ENCODE data around the gene HES5.

The HES5 gene

DNA sequence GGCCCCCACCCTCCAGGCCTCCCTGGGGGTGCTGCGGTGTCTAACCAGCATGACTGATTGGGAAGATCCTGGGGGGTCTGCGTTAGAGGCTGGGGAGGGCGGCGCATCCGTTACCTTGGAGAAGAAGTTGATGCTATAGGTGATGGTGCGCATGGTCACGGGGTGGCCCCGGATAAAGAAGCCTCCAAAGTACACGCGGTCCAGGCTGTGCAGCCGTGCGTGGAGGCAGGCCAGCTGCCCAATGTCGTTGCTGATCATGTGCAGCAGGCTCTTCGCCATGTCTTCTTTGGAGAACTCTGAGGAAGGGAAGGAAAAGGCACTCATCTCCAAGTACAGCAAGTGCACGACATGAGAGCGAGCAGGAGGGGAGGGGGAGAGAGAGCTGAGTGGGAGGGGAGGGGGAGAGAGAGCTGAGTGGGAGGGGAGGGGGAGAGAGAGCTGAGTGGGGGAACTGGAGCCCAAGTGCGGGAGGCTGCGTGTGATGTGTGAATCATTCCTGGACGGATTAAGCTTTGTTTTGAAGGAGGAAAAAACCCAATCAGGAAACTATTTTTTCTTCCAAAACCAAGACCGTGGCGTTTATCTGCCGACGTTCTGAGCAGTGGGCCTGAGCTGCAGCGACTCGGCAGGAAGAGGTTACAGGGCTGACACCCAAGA lies 10.9 kb downstream of the HES5 start:
- no peaks in the 10 kb centered on the region for H3K9me2 ChIP-seq (replicated peaks; ENCODE audit: control insufficient read depth, low read length)
- H4K20me1 ChIP-seq (ENCODE audit: control insufficient read depth, insufficient read depth, low read depth, low read length): peaks cover 10% of the 10 kb centered on the region
- peaks cover 74% of the 10 kb centered on the region for H3K36me3 ChIP-seq (ENCODE audit: control insufficient read depth, low read length)
- no peaks in the 10 kb centered on the region for H3K27me3 ChIP-seq (ENCODE audit: control insufficient read depth, low read length)
- H3F3A ChIP-seq (ENCODE audit: control insufficient read depth, insufficient read depth): no peaks in the 10 kb centered on the region
- H3K4me3 ChIP-seq (ENCODE audit: low read length): no peak overlapping the region
- no peak overlapping the region for H3K4me2 ChIP-seq (ENCODE audit: low read length)
- no peak for TF ChIP-seq EZH2phosphoT487 (IDR thresholded peaks at IDR 0.05; ENCODE audit: borderline replicate concordance, low read length)
- TF ChIP-seq, protein P1, sequence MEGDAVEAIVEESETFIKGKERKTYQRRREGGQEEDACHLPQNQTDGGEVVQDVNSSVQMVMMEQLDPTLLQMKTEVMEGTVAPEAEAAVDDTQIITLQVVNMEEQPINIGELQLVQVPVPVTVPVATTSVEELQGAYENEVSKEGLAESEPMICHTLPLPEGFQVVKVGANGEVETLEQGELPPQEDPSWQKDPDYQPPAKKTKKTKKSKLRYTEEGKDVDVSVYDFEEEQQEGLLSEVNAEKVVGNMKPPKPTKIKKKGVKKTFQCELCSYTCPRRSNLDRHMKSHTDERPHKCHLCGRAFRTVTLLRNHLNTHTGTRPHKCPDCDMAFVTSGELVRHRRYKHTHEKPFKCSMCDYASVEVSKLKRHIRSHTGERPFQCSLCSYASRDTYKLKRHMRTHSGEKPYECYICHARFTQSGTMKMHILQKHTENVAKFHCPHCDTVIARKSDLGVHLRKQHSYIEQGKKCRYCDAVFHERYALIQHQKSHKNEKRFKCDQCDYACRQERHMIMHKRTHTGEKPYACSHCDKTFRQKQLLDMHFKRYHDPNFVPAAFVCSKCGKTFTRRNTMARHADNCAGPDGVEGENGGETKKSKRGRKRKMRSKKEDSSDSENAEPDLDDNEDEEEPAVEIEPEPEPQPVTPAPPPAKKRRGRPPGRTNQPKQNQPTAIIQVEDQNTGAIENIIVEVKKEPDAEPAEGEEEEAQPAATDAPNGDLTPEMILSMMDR (IDR thresholded peaks at IDR 0.05; ENCODE audit: low read depth, low read length, poor library complexity, severe bottlenecking): no peak
- H3K79me2 ChIP-seq (ENCODE audit: control insufficient read depth, low read length): peaks cover 29% of the 10 kb centered on the region
- no peaks in the 10 kb centered on the region for H3K9me3 ChIP-seq (ENCODE audit: control insufficient read depth, insufficient read depth, low read length)
- no peak overlapping the region for H3K27ac ChIP-seq (ENCODE audit: low read depth, low read length)
- H3K4me1 ChIP-seq (ENCODE audit: control insufficient read depth, low read length): peaks cover 5% of the 10 kb centered on the region

DNA sequence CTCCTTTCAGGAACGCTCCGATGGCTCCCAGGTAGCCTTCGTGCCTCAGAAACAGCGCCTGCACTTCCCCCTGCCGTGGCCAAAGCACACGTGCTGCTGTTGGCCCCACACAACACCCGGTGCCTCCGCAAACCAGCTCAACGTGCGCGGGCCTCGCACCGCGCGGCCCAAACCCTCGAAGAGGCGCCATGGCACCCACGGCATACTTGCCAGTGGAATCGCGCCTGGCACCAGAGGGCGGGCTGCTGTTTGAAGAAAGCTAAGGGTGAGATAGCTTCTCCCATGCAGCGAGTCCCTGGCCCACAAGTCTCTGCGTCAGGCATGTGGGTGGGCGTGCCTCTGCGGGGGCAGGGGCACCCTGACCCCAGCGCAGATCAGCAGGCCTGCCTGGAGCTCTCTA lies 11.5 kb downstream of the HES5 start:
- Histone ChIP-seq H3K4me1 (ENCODE audit: control insufficient read depth, low read length) (no peaks in the 10 kb centered on the region), H3K27ac (ENCODE audit: low read depth, low read length) (no peak overlapping the region), H3K27me3 (ENCODE audit: control insufficient read depth, low read length) (no peaks in the 10 kb centered on the region), H3K36me3 (ENCODE audit: control insufficient read depth, low read length) (peaks cover 80% of the 10 kb centered on the region), H3K9me3 (ENCODE audit: control insufficient read depth, insufficient read depth, low read length) (no peaks in the 10 kb centered on the region), H3K4me3 (ENCODE audit: low read length) (no peak overlapping the region), H3K4me2 (ENCODE audit: low read length) (no peak overlapping the region), H3F3A (ENCODE audit: control insufficient read depth, insufficient read depth) (no peaks in the 10 kb centered on the region), H3K79me2 (ENCODE audit: control insufficient read depth, low read length) (peaks cover 23% of the 10 kb centered on the region), H3K9me2 (replicated peaks; ENCODE audit: control insufficient read depth, low read length) (no peaks in the 10 kb centered on the region), H4K20me1 (ENCODE audit: control insufficient read depth, insufficient read depth, low read depth, low read length) (peaks cover 5% of the 10 kb centered on the region; the same call in 1 of the 2 replicates)
- no peak for TF ChIP-seq EZH2phosphoT487 (IDR thresholded peaks at IDR 0.05; ENCODE audit: borderline replicate concordance, low read length)

DNA sequence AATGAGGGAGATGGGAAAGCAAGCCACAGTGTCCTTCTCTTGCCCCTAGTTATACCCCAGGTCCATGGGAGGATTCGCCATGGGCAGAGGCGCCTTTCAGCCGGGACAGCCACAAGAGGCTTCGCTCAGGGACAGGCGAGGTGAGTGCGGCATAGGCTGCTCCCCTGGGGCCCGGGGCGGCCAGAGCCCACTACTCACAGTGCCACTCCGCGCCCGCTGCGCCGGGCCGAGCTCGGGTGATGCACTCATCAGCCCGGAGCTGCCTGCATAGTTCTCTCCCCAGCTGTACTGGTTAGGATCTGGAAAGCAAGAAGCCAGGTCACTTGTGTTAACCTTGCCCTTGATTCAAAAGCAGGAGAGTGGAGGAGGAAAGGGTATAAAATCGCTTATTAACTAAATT lies 12.1 kb downstream of the HES5 start:
- H3K4me2 ChIP-seq (ENCODE audit: low read length): no peak overlapping the region
- no peaks in the 10 kb centered on the region for H3K9me2 ChIP-seq (replicated peaks; ENCODE audit: control insufficient read depth, low read length)
- H3K9me3 ChIP-seq (ENCODE audit: control insufficient read depth, insufficient read depth, low read length): no peaks in the 10 kb centered on the region
- H3K36me3 ChIP-seq (ENCODE audit: control insufficient read depth, low read length): peaks cover 81% of the 10 kb centered on the region
- no peak overlapping the region for H3K27ac ChIP-seq (ENCODE audit: low read depth, low read length)
- H3K4me1 ChIP-seq (ENCODE audit: control insufficient read depth, low read length): no peaks in the 10 kb centered on the region
- H3K4me3 ChIP-seq (ENCODE audit: low read length): no peak overlapping the region
- H3K79me2 ChIP-seq (ENCODE audit: control insufficient read depth, low read length): peaks cover 18% of the 10 kb centered on the region
- H4K20me1 ChIP-seq (ENCODE audit: control insufficient read depth, insufficient read depth, low read depth, low read length): 0 out of 2 replicates have a peak, but pooled peaks cover 4% of the 10 kb centered on the region
- no peaks in the 10 kb centered on the region for H3F3A ChIP-seq (ENCODE audit: control insufficient read depth, insufficient read depth)
- TF ChIP-seq EZH2phosphoT487 (IDR thresholded peaks at IDR 0.05; ENCODE audit: borderline replicate concordance, low read length): no peak
- TF ChIP-seq, protein P1 (IDR thresholded peaks at IDR 0.05; ENCODE audit: low read depth, low read length, poor library complexity, severe bottlenecking): no peak
- no peaks in the 10 kb centered on the region for H3K27me3 ChIP-seq (ENCODE audit: control insufficient read depth, low read length)

DNA sequence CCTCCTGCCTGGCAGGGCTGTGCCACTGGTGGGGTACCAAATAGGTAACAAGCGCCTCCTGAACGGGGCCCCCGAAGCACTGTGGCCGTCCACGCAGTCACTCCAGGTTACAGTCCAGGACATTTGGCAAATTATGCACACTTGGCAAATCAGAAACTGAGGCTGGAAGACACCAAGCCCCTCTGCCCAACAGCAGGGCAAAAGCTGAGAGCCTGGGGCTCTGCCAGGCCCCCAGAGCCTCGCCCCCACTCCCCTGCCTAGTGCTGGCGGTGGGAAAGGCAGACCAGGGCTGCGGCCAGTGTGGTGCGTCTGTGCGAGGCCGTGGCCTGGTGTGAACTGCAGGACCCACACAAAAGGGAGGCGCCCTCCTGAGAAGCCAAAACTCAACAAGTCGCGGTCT lies 13.1 kb downstream of the HES5 start:
- no peaks in the 10 kb centered on the region for H3K27me3 ChIP-seq (ENCODE audit: control insufficient read depth, low read length)
- H3F3A ChIP-seq (ENCODE audit: control insufficient read depth, insufficient read depth): no peaks in the 10 kb centered on the region
- H3K36me3 ChIP-seq (ENCODE audit: control insufficient read depth, low read length): peaks cover 78% of the 10 kb centered on the region
- no peak overlapping the region for H3K4me2 ChIP-seq (ENCODE audit: low read length)
- H3K79me2 ChIP-seq (ENCODE audit: control insufficient read depth, low read length): peaks cover 7% of the 10 kb centered on the region
- H4K20me1 ChIP-seq (ENCODE audit: control insufficient read depth, insufficient read depth, low read depth, low read length): no peaks in the 10 kb centered on the region
- H3K9me3 ChIP-seq (ENCODE audit: control insufficient read depth, insufficient read depth, low read length): no peaks in the 10 kb centered on the region
- H3K9me2 ChIP-seq (replicated peaks; ENCODE audit: control insufficient read depth, low read length): no peaks in the 10 kb centered on the region
- H3K27ac ChIP-seq (ENCODE audit: low read depth, low read length): no peak overlapping the region
- no peaks in the 10 kb centered on the region for H3K4me1 ChIP-seq (ENCODE audit: control insufficient read depth, low read length)
- TF ChIP-seq EZH2phosphoT487 (IDR thresholded peaks at IDR 0.05; ENCODE audit: borderline replicate concordance, low read length): no peak
- TF ChIP-seq, protein P1 (IDR thresholded peaks at IDR 0.05; ENCODE audit: low read depth, low read length, poor library complexity, severe bottlenecking): no peak
- H3K4me3 ChIP-seq (ENCODE audit: low read length): no peak overlapping the region
